Neuron (in vitro differentiated cells): ENCODE measurements around the gene ASPHD2.
A peak's percentile ranks its signal among the peaks of the same experiment; 100 is the strongest.
"Not testable (repeated sequence)": the region's sequence is repeated elsewhere in the genome, so short reads cannot be mapped to it uniquely, and the experiment has no call there.

Experiments used
- H2AFZ ChIP-seq: one replicate; pipeline ENCODE4 v1.6.1; 2013; ENCODE audit warnings: low read depth, mild to moderate bottlenecking, inconsistent platforms, low read length, moderate library complexity
- H3K27me3 ChIP-seq: one replicate; pipeline ENCODE4 v1.6.1; 2013; ENCODE audit warnings: low read length; ENCODE audit not compliant: insufficient read depth
- H3K36me3 ChIP-seq: one replicate; pipeline ENCODE4 v1.6.1; 2013; ENCODE audit warnings: low read length; ENCODE audit not compliant: insufficient read depth
- H3K4me1 ChIP-seq: one replicate; pipeline ENCODE4 v1.6.1; 2013; ENCODE audit warnings: low read length; ENCODE audit not compliant: insufficient read depth
- H3K4me3 ChIP-seq: 2 replicates; pipeline ENCODE4 v1.5.1; 2013; ENCODE audit warnings: mild to moderate bottlenecking, low read length, moderate library complexity
- H3K9me3 ChIP-seq: one replicate; pipeline ENCODE4 v1.6.1; 2013; ENCODE audit warnings: low read length

The ASPHD2 gene

GRCh38 chr22:26399289-26399688 lies 29.8 kb upstream of the ASPHD2 start:
- Histone ChIP-seq H3K4me3 (no peak overlapping the region), H3K9me3 (no peaks in the 10 kb centered on the region), H3K4me1 (peaks cover 24% of the 10 kb centered on the region), H2AFZ (no peak overlapping the region), H3K27me3 (no peaks in the 10 kb centered on the region), H3K36me3 (no peaks in the 10 kb centered on the region)

GRCh38 chr22:26401726-26402125 lies 27.3 kb upstream of the ASPHD2 start:
- no peaks in the 10 kb centered on the region for H3K36me3 ChIP-seq
- no peaks in the 10 kb centered on the region for H3K27me3 ChIP-seq
- H3K4me1 ChIP-seq = peaks cover 23% of the 10 kb centered on the region
- no peaks in the 10 kb centered on the region for H3K9me3 ChIP-seq
- no peak overlapping the region for H3K4me3 ChIP-seq
- H2AFZ ChIP-seq = no peak overlapping the region

- Histone ChIP-seq H3K4me3 (peak overlapping the region; percentile 6), H3K27me3 (no peaks in the 10 kb centered on the region), H3K36me3 (no peaks in the 10 kb centered on the region), H3K9me3 (no peaks in the 10 kb centered on the region), H3K4me1 (peaks cover 29% of the 10 kb centered on the region), H2AFZ (peak overlapping the region; percentile 68)
Measured at GRCh38 chr22:26404851-26405421, 24.1 kb upstream of the ASPHD2 start.

- no peak overlapping the region for H3K4me3 ChIP-seq
Measured at GRCh38 chr22:26406118-26406517, 22.9 kb upstream of the ASPHD2 start.

GRCh38 chr22:26408562-26409220 lies 20.4 kb upstream of the ASPHD2 start:
- H3K4me3 ChIP-seq, H3K27me3 ChIP-seq, H3K36me3 ChIP-seq, H3K9me3 ChIP-seq, H2AFZ ChIP-seq: not testable (repeated sequence)
- peaks cover 35% of the 10 kb centered on the region for H3K4me1 ChIP-seq

More at GRCh38 chr22:26406118-26406517, 22.9 kb upstream of the ASPHD2 start:
- H3K27me3 ChIP-seq = no peaks in the 10 kb centered on the region
- H3K9me3 ChIP-seq = no peaks in the 10 kb centered on the region
- peaks cover 35% of the 10 kb centered on the region for H3K4me1 ChIP-seq
- no peak overlapping the region for H2AFZ ChIP-seq
- H3K36me3 ChIP-seq = no peaks in the 10 kb centered on the region

GRCh38 chr22:26409719-26410335 lies 19.2 kb upstream of the ASPHD2 start:
- no peak overlapping the region for H3K4me3 ChIP-seq
- no peaks in the 10 kb centered on the region for H3K36me3 ChIP-seq
- H3K4me1 ChIP-seq = peaks cover 24% of the 10 kb centered on the region
- no peak overlapping the region for H2AFZ ChIP-seq
- H3K9me3 ChIP-seq = no peaks in the 10 kb centered on the region
- no peaks in the 10 kb centered on the region for H3K27me3 ChIP-seq

GRCh38 chr22:26410386-26410785 lies 18.7 kb upstream of the ASPHD2 start:
- Histone ChIP-seq H2AFZ (no peak overlapping the region), H3K4me1 (peaks cover 18% of the 10 kb centered on the region), H3K27me3 (no peaks in the 10 kb centered on the region), H3K4me3 (no peak overlapping the region), H3K9me3 (no peaks in the 10 kb centered on the region), H3K36me3 (no peaks in the 10 kb centered on the region)

GRCh38 chr22:26414347-26414746 lies 14.7 kb upstream of the ASPHD2 start:
- H3K27me3 ChIP-seq = peaks cover 2% of the 10 kb centered on the region
- H3K4me1 ChIP-seq = peaks cover 17% of the 10 kb centered on the region

GRCh38 chr22:26416256-26416655 lies 12.8 kb upstream of the ASPHD2 start:
- Histone ChIP-seq H3K27me3 (peaks cover 9% of the 10 kb centered on the region), H2AFZ (no peak overlapping the region), H3K36me3 (no peaks in the 10 kb centered on the region), H3K4me1 (peaks cover 4% of the 10 kb centered on the region), H3K9me3 (no peaks in the 10 kb centered on the region), H3K4me3 (no peak overlapping the region)

More at GRCh38 chr22:26414347-26414746, 14.7 kb upstream of the ASPHD2 start:
- H3K36me3 ChIP-seq = no peaks in the 10 kb centered on the region
- H3K4me3 ChIP-seq = no peak overlapping the region
- H2AFZ ChIP-seq = no peak overlapping the region
- no peaks in the 10 kb centered on the region for H3K9me3 ChIP-seq

GRCh38 chr22:26416670-26417276 lies 12.3 kb upstream of the ASPHD2 start:
- no peak overlapping the region for H2AFZ ChIP-seq
- H3K4me3 ChIP-seq = no peak overlapping the region
- no peaks in the 10 kb centered on the region for H3K36me3 ChIP-seq
- H3K9me3 ChIP-seq = no peaks in the 10 kb centered on the region
- H3K4me1 ChIP-seq = peaks cover 4% of the 10 kb centered on the region
- peaks cover 9% of the 10 kb centered on the region for H3K27me3 ChIP-seq

- H2AFZ ChIP-seq = no peak overlapping the region
- peaks cover 9% of the 10 kb centered on the region for H3K27me3 ChIP-seq
- H3K9me3 ChIP-seq = no peaks in the 10 kb centered on the region
Measured at GRCh38 chr22:26417406-26417805, 11.7 kb upstream of the ASPHD2 start.

GRCh38 chr22:26418620-26419019 lies 10.4 kb upstream of the ASPHD2 start:
- Histone ChIP-seq H3K4me3 (no peak overlapping the region), H3K9me3 (peaks cover 7% of the 10 kb centered on the region), H2AFZ (no peak overlapping the region), H3K36me3 (no peaks in the 10 kb centered on the region), H3K27me3 (peaks cover 9% of the 10 kb centered on the region), H3K4me1 (peaks cover 4% of the 10 kb centered on the region)

More at GRCh38 chr22:26417406-26417805, 11.7 kb upstream of the ASPHD2 start:
- Histone ChIP-seq H3K4me1 (peaks cover 4% of the 10 kb centered on the region), H3K4me3 (no peak overlapping the region), H3K36me3 (no peaks in the 10 kb centered on the region)

GRCh38 chr22:26426924-26427323 lies 2.1 kb upstream of the ASPHD2 start:
- Histone ChIP-seq H2AFZ (no peak overlapping the region), H3K36me3 (no peaks in the 10 kb centered on the region), H3K9me3 (peaks cover 7% of the 10 kb centered on the region), H3K27me3 (no peaks in the 10 kb centered on the region), H3K4me3 (no peak overlapping the region), H3K4me1 (peaks cover 26% of the 10 kb centered on the region)
